ENCODE data around the gene ERMN. TPM values are rescaled to one million over a fixed set of nuclear protein-coding genes. Genes with fewer than 3 reads are reported as not detected.
"Not testable (repeated sequence)": the region's sequence is repeated elsewhere in the genome, so short reads cannot be mapped to it uniquely, and the experiment has no call there.

The ERMN gene
- total RNA-seq, result 1 to 10 TPM; 1.9 to 2.0 TPM

GRCh38 chr2:157325786-157326185 lies at the start of gene ERMN:
ERMN (minus strand) TSS chr2:157325824; CDS start chr2:157325642, 182 bp downstream.
- H3K4me3 Mint-ChIP-seq, result no peak within 1 kb of the TSS
- no peaks in the 10 kb centered on the region for H3K27me3 Mint-ChIP-seq
- no peak within 1 kb of the TSS for H3K27ac Mint-ChIP-seq
- peaks cover 39% of the 10 kb centered on the region for H3K4me1 Mint-ChIP-seq
- DNase-seq, result no peak
- peaks cover 17% of the 10 kb centered on the region for H3K36me3 Mint-ChIP-seq
- H3K9me3 Mint-ChIP-seq, result no peaks in the 10 kb centered on the region

GRCh38 chr2:157375384-157375783 lies 49.8 kb upstream of the ERMN start:
- H3K27ac Mint-ChIP-seq, result no peak overlapping the region
- peaks cover 34% of the 10 kb centered on the region for H3K36me3 Mint-ChIP-seq
- peaks cover 26% of the 10 kb centered on the region for H3K9me3 Mint-ChIP-seq
- no peaks in the 10 kb centered on the region for H3K27me3 Mint-ChIP-seq
- DNase-seq, result no peak
- no peak overlapping the region for H3K4me3 Mint-ChIP-seq
- peaks cover 12% of the 10 kb centered on the region for H3K4me1 Mint-ChIP-seq

GRCh38 chr2:157368508-157368907 lies 42.9 kb upstream of the ERMN start:
- Mint-ChIP-seq H3K9me3 (peaks cover 10% of the 10 kb centered on the region), H3K36me3 (peaks cover 28% of the 10 kb centered on the region), H3K4me1 (peaks cover 33% of the 10 kb centered on the region)
- DNase-seq, H3K27ac Mint-ChIP-seq, H3K27me3 Mint-ChIP-seq, H3K4me3 Mint-ChIP-seq: not testable (repeated sequence)

GRCh38 chr2:157367704-157368103 lies 42.1 kb upstream of the ERMN start:
- H3K4me3 Mint-ChIP-seq, result no peak overlapping the region
- H3K9me3 Mint-ChIP-seq, result peaks cover 17% of the 10 kb centered on the region
- no peak for DNase-seq
- H3K36me3 Mint-ChIP-seq, result peaks cover 35% of the 10 kb centered on the region
- no peak overlapping the region for H3K27ac Mint-ChIP-seq
- H3K4me1 Mint-ChIP-seq, result peaks cover 40% of the 10 kb centered on the region
- H3K27me3 Mint-ChIP-seq, result no peaks in the 10 kb centered on the region

GRCh38 chr2:157364257-157364974 lies 38.8 kb upstream of the ERMN start:
- Mint-ChIP-seq H3K4me3 (peak overlapping the region; percentile 61), H3K4me1 (peaks cover 43% of the 10 kb centered on the region), H3K36me3 (peaks cover 61% of the 10 kb centered on the region), H3K9me3 (peaks cover 33% of the 10 kb centered on the region), H3K27ac (peak overlapping the region; percentile 47), H3K27me3 (no peaks in the 10 kb centered on the region)
- DNase-seq, result peak; percentile 19

- peaks cover 43% of the 10 kb centered on the region for H3K4me1 Mint-ChIP-seq
- H3K27me3 Mint-ChIP-seq, result no peaks in the 10 kb centered on the region
- peaks cover 33% of the 10 kb centered on the region for H3K9me3 Mint-ChIP-seq
- H3K27ac Mint-ChIP-seq, result peak overlapping the region; percentile 55
- H3K36me3 Mint-ChIP-seq, result peaks cover 61% of the 10 kb centered on the region
- no peak overlapping the region for H3K4me3 Mint-ChIP-seq
- DNase-seq, result no peak
Measured at GRCh38 chr2:157363612-157364101, 38.0 kb upstream of the ERMN start.

- H3K4me3 Mint-ChIP-seq, result no peak overlapping the region
- H3K4me1 Mint-ChIP-seq, result peaks cover 46% of the 10 kb centered on the region
- H3K27me3 Mint-ChIP-seq, result no peaks in the 10 kb centered on the region
- DNase-seq, result no peak
- peaks cover 57% of the 10 kb centered on the region for H3K36me3 Mint-ChIP-seq
- no peak overlapping the region for H3K27ac Mint-ChIP-seq
- peaks cover 30% of the 10 kb centered on the region for H3K9me3 Mint-ChIP-seq
Measured at GRCh38 chr2:157362627-157363026, 37.0 kb upstream of the ERMN start.

- H3K36me3 Mint-ChIP-seq, result peaks cover 54% of the 10 kb centered on the region
- no peak overlapping the region for H3K27ac Mint-ChIP-seq
- no peak overlapping the region for H3K4me3 Mint-ChIP-seq
Measured at GRCh38 chr2:157361526-157361925, 35.9 kb upstream of the ERMN start.

GRCh38 chr2:157359628-157360027 lies 34.0 kb upstream of the ERMN start:
- Mint-ChIP-seq H3K36me3 (peaks cover 43% of the 10 kb centered on the region), H3K27me3 (no peaks in the 10 kb centered on the region), H3K9me3 (peaks cover 24% of the 10 kb centered on the region), H3K27ac (no peak overlapping the region), H3K4me1 (peaks cover 45% of the 10 kb centered on the region), H3K4me3 (no peak overlapping the region)
- DNase-seq, result no peak

More at GRCh38 chr2:157361526-157361925, 35.9 kb upstream of the ERMN start:
- no peaks in the 10 kb centered on the region for H3K27me3 Mint-ChIP-seq
- peaks cover 44% of the 10 kb centered on the region for H3K4me1 Mint-ChIP-seq
- no peak for DNase-seq
- H3K9me3 Mint-ChIP-seq, result peaks cover 27% of the 10 kb centered on the region

- no peaks in the 10 kb centered on the region for H3K27me3 Mint-ChIP-seq
- H3K4me3 Mint-ChIP-seq, result no peak overlapping the region
- H3K27ac Mint-ChIP-seq, result no peak overlapping the region
- H3K9me3 Mint-ChIP-seq, result peaks cover 7% of the 10 kb centered on the region
- peaks cover 20% of the 10 kb centered on the region for H3K36me3 Mint-ChIP-seq
- DNase-seq, result no peak
- H3K4me1 Mint-ChIP-seq, result peaks cover 40% of the 10 kb centered on the region
Measured at GRCh38 chr2:157355618-157356017, 30.0 kb upstream of the ERMN start.

GRCh38 chr2:157349949-157350515 lies 24.4 kb upstream of the ERMN start:
- Mint-ChIP-seq H3K9me3 (peaks cover 9% of the 10 kb centered on the region), H3K27me3 (no peaks in the 10 kb centered on the region), H3K4me1 (peaks cover 44% of the 10 kb centered on the region), H3K36me3 (peaks cover 28% of the 10 kb centered on the region), H3K4me3 (no peak overlapping the region), H3K27ac (no peak overlapping the region)
- DNase-seq, result no peak

GRCh38 chr2:157348291-157348921 lies 22.8 kb upstream of the ERMN start:
- Mint-ChIP-seq H3K9me3 (peaks cover 19% of the 10 kb centered on the region), H3K4me3 (peak overlapping the region; percentile 20), H3K27me3 (no peaks in the 10 kb centered on the region), H3K27ac (peak overlapping the region; percentile 38), H3K4me1 (peaks cover 39% of the 10 kb centered on the region), H3K36me3 (peaks cover 38% of the 10 kb centered on the region)
- DNase-seq, result no peak

GRCh38 chr2:157345647-157346389 lies 20.2 kb upstream of the ERMN start:
- Mint-ChIP-seq H3K9me3 (peaks cover 42% of the 10 kb centered on the region), H3K27ac (no peak overlapping the region), H3K4me3 (no peak overlapping the region), H3K4me1 (peaks cover 33% of the 10 kb centered on the region), H3K27me3 (no peaks in the 10 kb centered on the region), H3K36me3 (peaks cover 55% of the 10 kb centered on the region)
- no peak for DNase-seq

GRCh38 chr2:157341381-157341780 lies 15.8 kb upstream of the ERMN start:
- Mint-ChIP-seq H3K36me3 (peaks cover 52% of the 10 kb centered on the region), H3K9me3 (peaks cover 45% of the 10 kb centered on the region), H3K4me1 (peaks cover 26% of the 10 kb centered on the region)
- H3K4me3 Mint-ChIP-seq, DNase-seq, H3K27ac Mint-ChIP-seq, H3K27me3 Mint-ChIP-seq: not testable (repeated sequence)

Data from activated naive CD8-positive, alpha-beta T cell treated with anti-CD3 and anti-CD28 coated beads for 36 hours (primary cell).